ENCODE data around the gene CACNG4. TPM values are rescaled to one million over a fixed set of nuclear protein-coding genes. Genes with fewer than 3 reads are reported as not detected.

Gene CACNG4
- total RNA-seq, 1 experiment from 2014 or later = not detected

- Histone ChIP-seq H3K27me3 (no peaks in the 10 kb centered on the region), H3K36me3 (peaks cover 4% of the 10 kb centered on the region; the same call in 1 of the 2 replicates), H3K9me3 (no peaks in the 10 kb centered on the region), H3K4me3 (no peak overlapping the region)
- DNase-seq = no peak
Measured at GRCh38 chr17:67068999-67069398, 104.5 kb downstream of the CACNG4 start.

GRCh38 chr17:67069603-67070136, 105.2 kb downstream of the CACNG4 start:
- Histone ChIP-seq H3K4me3 (no peak overlapping the region), H3K36me3 (peaks cover 4% of the 10 kb centered on the region; the same call in 1 of the 2 replicates), H3K27me3 (no peaks in the 10 kb centered on the region), H3K9me3 (no peaks in the 10 kb centered on the region)
- no peak for DNase-seq

- no peaks in the 10 kb centered on the region for H3K9me3 ChIP-seq
- H3K27me3 ChIP-seq = no peaks in the 10 kb centered on the region
- no peak overlapping the region for H3K4me3 ChIP-seq
- DNase-seq = no peak
- H3K36me3 ChIP-seq = peaks cover 6% of the 10 kb centered on the region; the same call in 1 of the 2 replicates
Measured at GRCh38 chr17:67071595-67071994, 107.1 kb downstream of the CACNG4 start.

GRCh38 chr17:67072885-67073284, 108.4 kb downstream of the CACNG4 start:
- no peak for DNase-seq
- no peaks in the 10 kb centered on the region for H3K9me3 ChIP-seq
- peaks cover 8% of the 10 kb centered on the region; the same call in 1 of the 2 replicates for H3K36me3 ChIP-seq
- no peaks in the 10 kb centered on the region for H3K27me3 ChIP-seq
- H3K4me3 ChIP-seq = no peak overlapping the region

GRCh38 chr17:67074781-67075180, 110.3 kb downstream of the CACNG4 start:
- no peaks in the 10 kb centered on the region for H3K9me3 ChIP-seq
- DNase-seq = no peak
- no peak overlapping the region for H3K4me3 ChIP-seq
- H3K27me3 ChIP-seq = no peaks in the 10 kb centered on the region
- H3K36me3 ChIP-seq = peaks cover 8% of the 10 kb centered on the region; the same call in 1 of the 2 replicates

- Histone ChIP-seq H3K4me3 (no peak overlapping the region), H3K36me3 (peaks cover 8% of the 10 kb centered on the region; the same call in 1 of the 2 replicates), H3K9me3 (no peaks in the 10 kb centered on the region), H3K27me3 (no peaks in the 10 kb centered on the region)
- DNase-seq = no peak
Measured at GRCh38 chr17:67076290-67076689, 111.8 kb downstream of the CACNG4 start.

GRCh38 chr17:67078292-67078691, 113.8 kb downstream of the CACNG4 start:
- Histone ChIP-seq H3K27me3 (no peaks in the 10 kb centered on the region), H3K9me3 (no peaks in the 10 kb centered on the region), H3K4me3 (no peak overlapping the region), H3K36me3 (peaks cover 6% of the 10 kb centered on the region)
- DNase-seq = no peak

GRCh38 chr17:67079491-67079890, 115.0 kb downstream of the CACNG4 start:
- Histone ChIP-seq H3K36me3 (peaks cover 12% of the 10 kb centered on the region), H3K27me3 (no peaks in the 10 kb centered on the region), H3K4me3 (no peak overlapping the region), H3K9me3 (no peaks in the 10 kb centered on the region)
- DNase-seq = no peak

GRCh38 chr17:67080804-67081203, 116.3 kb downstream of the CACNG4 start:
- Histone ChIP-seq H3K27me3 (no peaks in the 10 kb centered on the region), H3K4me3 (no peak overlapping the region), H3K36me3 (peaks cover 12% of the 10 kb centered on the region), H3K9me3 (no peaks in the 10 kb centered on the region)
- no peak for DNase-seq

GRCh38 chr17:67082107-67082506, 117.6 kb downstream of the CACNG4 start:
- DNase-seq = no peak
- Histone ChIP-seq H3K36me3 (peaks cover 10% of the 10 kb centered on the region), H3K9me3 (no peaks in the 10 kb centered on the region), H3K4me3 (no peak overlapping the region), H3K27me3 (no peaks in the 10 kb centered on the region)

Other genes with a start within 250 kb of the CACNG4 start
- not detected in 2 replicates for gene CACNG5, start 129.6 kb upstream of the CACNG4 start, total RNA-seq (2014; rRNA removed; shearing (Covaris generic); ENCODE audit: low replicate concordance)
- gene CACNG1, start 79.8 kb downstream of the CACNG4 start, total RNA-seq (2014; rRNA removed; shearing (Covaris generic); ENCODE audit: low replicate concordance) = not detected in 2 replicates